SK-N-MC (cell line): Measurements from ENCODE around the gene ESR2.

Experiments used
- DNase-seq: peaks from one replicate; pipeline ENCODE4 v3.0.0-alpha.2; 2011; ENCODE audit warnings: low read depth, low spot score
- H3K27ac ChIP-seq: fragments of 200-600 bp; sonication (generic); 2 replicates; pipeline ENCODE4 v1.5.1; 2016; ENCODE audit warnings: mixed run types
- H3K36me3 ChIP-seq: fragments of 200-600 bp; sonication (generic); 2 replicates; pipeline ENCODE4 v1.6.1; 2017; ENCODE audit warnings: antibody characterized with exemption, low read length, mixed read lengths; ENCODE audit not compliant: insufficient read depth
- H3K4me3 ChIP-seq: fragments of 200-600 bp; sonication (generic); 2 replicates; pipeline ENCODE4 v1.5.1; 2016
- H3K9ac ChIP-seq: fragments of 200-600 bp; sonication (generic); 2 replicates; pipeline ENCODE4 v1.8.0; 2017; ENCODE audit warnings: mixed run types, mixed read lengths; ENCODE audit not compliant: insufficient read length
- H3K9me3 ChIP-seq: fragments of 200-600 bp; sonication (generic); 2 replicates; pipeline ENCODE4 v1.6.1; 2017; ENCODE audit warnings: low read depth, mild to moderate bottlenecking, antibody characterized with exemption, low read length, moderate library complexity, mixed read lengths
- EZH2 ChIP-seq: fragments of 200-600 bp; sonication (generic); IDR thresholded peaks from one replicate; pipeline ENCODE4 v1.6.1; 2017; ENCODE audit warnings: antibody characterized with exemption
- FOXP2 ChIP-seq: optimal IDR thresholded peaks from 2 replicates; pipeline ENCODE3; 2011; ENCODE audit warnings: mild to moderate bottlenecking, moderate library complexity; ENCODE audit not compliant: insufficient read depth; ENCODE audit errors: extremely low read length, control extremely low read depth
- POLR2AphosphoS5 ChIP-seq: IDR thresholded peaks from 2 replicates; pipeline ENCODE4 v1.6.1; 2012; ENCODE audit warnings: mild to moderate bottlenecking, low read depth, low read length, borderline replicate concordance

ESR2 gene

DNA sequence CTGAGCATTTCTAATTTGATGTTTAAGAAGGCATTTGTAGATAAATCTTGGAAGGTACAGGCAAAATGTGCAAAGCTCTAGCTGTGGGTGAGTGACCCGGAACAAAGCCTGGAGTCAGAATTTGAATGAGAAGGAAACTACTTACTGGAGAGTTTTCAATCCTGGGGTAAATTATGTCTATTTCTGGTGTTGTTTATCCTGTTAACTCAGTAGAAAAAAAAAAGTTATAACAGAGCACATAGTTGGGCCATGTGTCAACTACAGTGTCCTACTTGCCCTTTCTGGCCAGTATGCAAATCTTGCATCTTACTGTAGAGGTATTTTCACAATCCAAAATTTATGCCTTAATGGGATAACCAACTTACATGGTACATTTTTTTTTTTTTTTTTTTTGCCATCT, 259.0 kb downstream of the ESR2 start:
- no peak for DNase-seq
- Histone ChIP-seq H3K27ac (no peak overlapping the region), H3K4me3 (no peak overlapping the region), H3K36me3 (peaks cover 16% of the 10 kb centered on the region; the same call in 1 of the 2 replicates), H3K9me3 (no peaks in the 10 kb centered on the region), H3K9ac (no peak overlapping the region)
- TF ChIP-seq FOXP2 (no peak), EZH2 (no peak), POLR2AphosphoS5 (no peak)
